Measurements from ENCODE around the gene CERK.

DNA sequence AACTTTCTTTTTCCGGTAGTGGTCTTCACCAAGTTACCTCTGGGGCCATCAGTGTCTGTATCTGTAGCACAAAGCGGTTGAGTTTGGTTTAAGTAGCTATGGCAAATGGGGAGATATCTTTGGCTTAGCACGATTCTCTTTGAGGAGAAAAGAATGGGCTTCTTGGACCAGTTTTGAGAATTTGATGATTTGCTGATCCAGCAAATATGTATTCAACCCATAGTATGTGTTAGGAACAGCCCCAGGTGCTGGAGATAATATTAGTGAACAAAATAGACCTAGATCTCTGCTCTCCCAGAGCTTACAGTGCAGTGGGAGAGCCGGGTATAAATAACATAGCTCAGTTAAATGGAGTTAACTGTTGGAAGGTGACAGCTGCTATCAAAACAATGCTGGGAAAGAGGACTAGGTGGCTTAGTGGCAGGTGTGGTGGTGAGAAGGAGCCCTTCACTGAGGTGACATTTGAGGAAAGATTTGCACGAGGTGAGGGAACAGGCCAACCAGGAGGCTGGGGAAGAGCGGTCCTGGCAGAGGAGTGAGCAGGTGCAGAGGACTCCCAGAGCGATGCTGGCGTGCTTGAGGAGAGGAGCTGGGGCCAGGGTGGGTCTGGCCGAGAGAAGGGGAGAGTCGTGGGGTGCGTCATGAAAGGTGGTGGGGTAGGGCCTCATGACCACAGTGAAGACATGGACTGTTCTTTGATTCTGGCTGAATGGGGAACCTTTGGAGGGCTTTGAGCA, 29.4 kb upstream of the CERK start:
- TF ChIP-seq POLR2A (IDR thresholded peaks at IDR 0.05) (no peak), POLR2AphosphoS5 (IDR thresholded peaks at IDR 0.05) (no peak)
